Progenitor cell of endocrine pancreas (in vitro differentiated cells): Measurements from ENCODE around the gene APOL5. TPM values are rescaled to one million over a fixed set of nuclear protein-coding genes. Genes with fewer than 3 reads are reported as not detected.

ENCODE experiments used
- DNase-seq: peaks from one replicate; pipeline ENCODE4 v3.0.0; 2021; ENCODE audit warnings: low spot score; ENCODE audit not compliant: unreplicated experiment
- H3K27ac Mint-ChIP-seq: 2 replicates; pipeline ENCODE4 v1.8.0; 2021; ENCODE audit warnings: mild to moderate bottlenecking, moderate library complexity, mixed read lengths
- H3K27me3 Mint-ChIP-seq: 2 replicates; pipeline ENCODE4 v1.8.0; 2021; ENCODE audit warnings: mixed read lengths
- H3K36me3 Mint-ChIP-seq: 2 replicates; pipeline ENCODE4 v1.8.0; 2022; ENCODE audit warnings: mixed read lengths; ENCODE audit not compliant: insufficient read depth
- H3K4me1 Mint-ChIP-seq: 2 replicates; pipeline ENCODE4 v1.8.0; 2021; ENCODE audit warnings: low read depth, mixed read lengths
- H3K4me3 Mint-ChIP-seq: 2 replicates; pipeline ENCODE4 v1.8.0; 2021; ENCODE audit warnings: low read depth, mild to moderate bottlenecking, moderate library complexity, mixed read lengths
- H3K9me3 Mint-ChIP-seq: 2 replicates; pipeline ENCODE4 v1.8.0; 2021; ENCODE audit warnings: low read depth, mixed read lengths
- total RNA-seq: library from RNA; stranded (reverse); gene quantifications from 2 replicates; pipeline ENCODE4 v1.2.1, GENCODE V29; 2021
- TF ChIP-seq, protein P1 (sequence below): fragments of 200-600 bp; sonication (generic); IDR thresholded peaks from one replicate; pipeline ENCODE4 v1.5.0; 2021; ENCODE audit warnings: antibody characterized with exemption, mild to moderate bottlenecking; ENCODE audit not compliant: unreplicated experiment

APOL5 gene
- total RNA-seq, 1 donor from 2014 or later: not detected

DNA sequence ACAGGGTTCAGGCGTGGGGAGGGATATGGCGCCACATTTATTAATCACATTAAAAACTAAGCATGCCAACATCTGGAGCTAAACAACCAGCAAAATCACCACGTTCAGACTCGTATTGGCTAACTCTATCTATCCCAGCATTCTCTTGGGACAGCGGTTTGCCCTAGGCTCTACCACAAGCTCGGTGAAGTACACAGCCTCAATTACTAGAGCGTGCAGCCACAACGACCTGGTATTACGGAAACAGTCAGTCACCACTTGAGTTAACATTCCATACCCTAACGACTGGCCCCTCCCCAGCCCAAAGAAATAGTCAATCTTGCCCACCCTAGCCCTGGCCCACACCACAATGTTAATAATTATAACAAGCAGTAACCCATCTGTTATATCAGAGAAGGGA, 32.1 kb downstream of the APOL5 start:
- Mint-ChIP-seq H3K9me3 (no peaks in the 10 kb centered on the region), H3K27ac (no peak overlapping the region), H3K4me3 (no peak overlapping the region), H3K27me3 (no peaks in the 10 kb centered on the region), H3K36me3 (peaks cover 10% of the 10 kb centered on the region), H3K4me1 (peaks cover 6% of the 10 kb centered on the region)
- DNase-seq: no peak
- TF ChIP-seq, protein P1, sequence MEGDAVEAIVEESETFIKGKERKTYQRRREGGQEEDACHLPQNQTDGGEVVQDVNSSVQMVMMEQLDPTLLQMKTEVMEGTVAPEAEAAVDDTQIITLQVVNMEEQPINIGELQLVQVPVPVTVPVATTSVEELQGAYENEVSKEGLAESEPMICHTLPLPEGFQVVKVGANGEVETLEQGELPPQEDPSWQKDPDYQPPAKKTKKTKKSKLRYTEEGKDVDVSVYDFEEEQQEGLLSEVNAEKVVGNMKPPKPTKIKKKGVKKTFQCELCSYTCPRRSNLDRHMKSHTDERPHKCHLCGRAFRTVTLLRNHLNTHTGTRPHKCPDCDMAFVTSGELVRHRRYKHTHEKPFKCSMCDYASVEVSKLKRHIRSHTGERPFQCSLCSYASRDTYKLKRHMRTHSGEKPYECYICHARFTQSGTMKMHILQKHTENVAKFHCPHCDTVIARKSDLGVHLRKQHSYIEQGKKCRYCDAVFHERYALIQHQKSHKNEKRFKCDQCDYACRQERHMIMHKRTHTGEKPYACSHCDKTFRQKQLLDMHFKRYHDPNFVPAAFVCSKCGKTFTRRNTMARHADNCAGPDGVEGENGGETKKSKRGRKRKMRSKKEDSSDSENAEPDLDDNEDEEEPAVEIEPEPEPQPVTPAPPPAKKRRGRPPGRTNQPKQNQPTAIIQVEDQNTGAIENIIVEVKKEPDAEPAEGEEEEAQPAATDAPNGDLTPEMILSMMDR: no peak

DNA sequence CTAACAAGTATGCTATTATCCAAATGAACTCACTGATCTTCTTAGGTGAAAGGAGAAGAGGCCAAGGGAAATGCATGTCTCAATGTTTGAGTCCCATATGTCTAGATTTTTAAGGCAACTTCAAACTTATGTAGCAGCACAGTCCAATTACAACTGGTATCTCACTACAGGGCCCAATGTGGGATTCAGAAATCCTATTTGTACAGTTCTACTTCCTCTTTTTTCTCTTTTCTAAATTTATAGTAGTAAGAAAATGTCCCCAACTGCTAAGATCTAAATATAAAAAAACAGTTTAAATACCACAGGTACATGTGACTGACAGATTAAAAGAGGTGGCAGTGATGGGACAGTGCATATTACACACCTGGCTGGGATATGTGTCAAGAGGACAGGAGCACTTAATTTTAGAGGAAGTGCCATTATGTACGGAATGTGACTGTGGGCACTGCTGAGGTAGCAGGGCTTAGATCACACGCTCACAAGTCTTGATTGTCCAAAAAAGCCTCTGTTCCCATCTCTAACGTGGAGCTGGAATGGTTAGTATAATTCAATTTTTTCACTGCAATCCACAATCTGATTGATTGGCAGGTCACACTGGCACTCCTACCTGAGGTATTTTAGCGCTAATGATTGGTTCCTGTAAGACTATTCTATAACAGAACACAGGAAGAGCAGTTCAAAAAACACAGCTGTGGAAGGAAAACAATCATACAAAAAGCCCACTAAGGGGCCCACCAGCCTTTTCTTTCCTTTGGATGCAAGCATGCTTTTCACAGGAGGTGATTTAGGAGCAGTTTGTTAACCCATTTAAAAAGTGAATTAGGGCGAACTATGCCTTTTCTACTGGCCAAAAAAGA, 34.6 kb downstream of the APOL5 start:
- Mint-ChIP-seq H3K27ac (peak overlapping the region; percentile 54), H3K4me3 (no peak overlapping the region), H3K36me3 (peaks cover 19% of the 10 kb centered on the region), H3K4me1 (peaks cover 11% of the 10 kb centered on the region), H3K9me3 (no peaks in the 10 kb centered on the region), H3K27me3 (no peaks in the 10 kb centered on the region)
- TF ChIP-seq, protein P1: no peak
- no peak for DNase-seq

DNA sequence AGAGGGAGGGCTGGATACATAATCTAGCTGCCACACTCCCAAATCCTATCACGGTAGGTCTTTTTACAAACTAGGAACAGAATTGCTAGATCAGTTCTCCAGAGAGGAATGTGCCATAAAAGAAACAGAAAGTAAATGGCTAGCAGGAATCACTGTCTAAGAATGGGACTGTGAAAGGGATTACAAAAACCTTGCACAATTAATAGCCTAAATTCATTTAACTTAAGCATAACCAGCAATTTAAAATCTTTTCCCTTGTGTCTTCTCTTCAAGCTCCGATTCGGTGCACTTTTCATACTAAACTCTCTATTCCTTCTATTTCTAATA, 35.2 kb downstream of the APOL5 start:
- H3K27me3 Mint-ChIP-seq: no peaks in the 10 kb centered on the region
- peak overlapping the region; percentile 52 for H3K27ac Mint-ChIP-seq
- H3K4me1 Mint-ChIP-seq: peaks cover 10% of the 10 kb centered on the region
- no peaks in the 10 kb centered on the region for H3K9me3 Mint-ChIP-seq
- H3K4me3 Mint-ChIP-seq: no peak overlapping the region
- DNase-seq: no peak
- TF ChIP-seq, protein P1: no peak
- peaks cover 20% of the 10 kb centered on the region for H3K36me3 Mint-ChIP-seq

DNA sequence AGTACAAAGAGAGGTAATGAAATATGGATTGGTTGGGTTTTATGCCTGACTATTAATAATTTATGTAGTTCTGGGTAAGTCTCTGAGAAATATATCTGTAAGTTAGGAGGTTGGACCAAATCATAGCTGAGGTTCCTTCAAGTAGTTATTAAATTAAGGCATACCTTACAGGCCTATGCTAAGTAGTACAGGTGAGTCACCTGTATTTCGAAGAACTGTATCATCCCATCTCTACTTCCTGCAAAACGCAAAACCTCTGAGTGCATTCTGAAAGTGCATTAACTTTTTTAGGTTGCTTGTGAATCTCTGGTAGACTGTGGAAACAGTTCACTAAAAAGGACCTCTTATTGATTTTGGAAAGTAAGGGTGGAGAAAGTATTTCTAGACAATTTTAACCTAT, 37.1 kb downstream of the APOL5 start:
- no peak for DNase-seq
- Mint-ChIP-seq H3K27me3 (no peaks in the 10 kb centered on the region), H3K36me3 (peaks cover 35% of the 10 kb centered on the region), H3K27ac (no peak overlapping the region), H3K9me3 (no peaks in the 10 kb centered on the region), H3K4me3 (no peak overlapping the region), H3K4me1 (peaks cover 10% of the 10 kb centered on the region)
- TF ChIP-seq, protein P1: no peak

- H3K36me3 Mint-ChIP-seq: peaks cover 36% of the 10 kb centered on the region
Observed at GRCh38 chr22:35756722-35757121, 39.0 kb downstream of the APOL5 start.

More at GRCh38 chr22:35756722-35757121, 39.0 kb downstream of the APOL5 start:
- DNase-seq: no peak
- no peak overlapping the region for H3K27ac Mint-ChIP-seq
- no peak overlapping the region for H3K4me3 Mint-ChIP-seq
- no peaks in the 10 kb centered on the region for H3K27me3 Mint-ChIP-seq
- H3K4me1 Mint-ChIP-seq: peaks cover 15% of the 10 kb centered on the region
- no peaks in the 10 kb centered on the region for H3K9me3 Mint-ChIP-seq
- TF ChIP-seq, protein P1: no peak
